IMR-90 (cell line): ENCODE measurements around the gene ADSS1. TPM values are rescaled to one million over a fixed set of nuclear protein-coding genes. Genes with fewer than 3 reads are reported as not detected.

Experiments
- ATAC-seq: fragments of 200-7000 bp; cut with Tn5 transposase; 2 replicates; pipeline ENCODE4 v1.9.1; 2020; ENCODE audit warnings: low read depth, mild to moderate bottlenecking, moderate library complexity
- BruUV-seq: library from RNA; stranded (reverse); fragments of 400-500 nt; replicated peaks from 2 replicates; lab custom pipeline; 2021; lab: Mats Ljungman, UMichigan
- CTCF ChIA-PET: fragments of 300-600 bp; formaldehyde crosslinking; extraction: SDS; loops from one replicate; lab custom pipeline; 2021; ENCODE audit warnings: antibody characterized with exemption; lab: Yijun Ruan, JAX
- POLR2A ChIA-PET: fragments of 300-600 bp; sonication (Branson Sonifier 250); formaldehyde crosslinking; loops from one replicate; lab custom pipeline; 2022; ENCODE audit warnings: antibody characterized with exemption; ENCODE audit not compliant: unreplicated experiment; lab: Charles Lee
- DNase-seq: peaks from one replicate; pipeline ENCODE4 v3.0.0; 2013
- H2AFZ ChIP-seq: replicated peaks from 2 replicates; pipeline ENCODE3; 2013; ENCODE audit warnings: low read length, mild to moderate bottlenecking; ENCODE audit not compliant: poor library complexity
- H2AK5ac ChIP-seq: 2 replicates; pipeline ENCODE4 v1.6.1; 2013; ENCODE audit warnings: low read depth, low read length, inconsistent platforms
- H2AK9ac ChIP-seq: replicated peaks from 2 replicates; pipeline ENCODE3; 2013; ENCODE audit warnings: mild to moderate bottlenecking, low read depth, low read length, moderate library complexity; ENCODE audit not compliant: poor library complexity
- H2BK120ac ChIP-seq: 2 replicates; pipeline ENCODE4 v1.6.1; 2013; ENCODE audit warnings: low read depth, low read length, inconsistent platforms
- H2BK15ac ChIP-seq: 3 replicates; pipeline ENCODE4 v1.6.1; 2013; ENCODE audit warnings: low read depth, low read length, inconsistent platforms
- H2BK20ac ChIP-seq: 2 replicates; pipeline ENCODE4 v1.6.1; 2013; ENCODE audit warnings: low read depth, mild to moderate bottlenecking, inconsistent platforms, low read length, moderate library complexity
- H2BK5ac ChIP-seq: 2 replicates; pipeline ENCODE4 v1.6.1; 2013; ENCODE audit warnings: mild to moderate bottlenecking, low read depth, low read length, inconsistent platforms; ENCODE audit not compliant: poor library complexity, severe bottlenecking
- H3K14ac ChIP-seq: replicated peaks from 2 replicates; pipeline ENCODE4 v1.6.1; 2013; ENCODE audit warnings: low read depth, low read length, inconsistent platforms
- H3K18ac ChIP-seq: 2 replicates; pipeline ENCODE4 v1.6.1; 2013; ENCODE audit warnings: low read depth, low read length, control low read depth
- H3K23ac ChIP-seq: 2 replicates; pipeline ENCODE4 v1.6.1; 2013; ENCODE audit warnings: low read depth, low read length, inconsistent platforms
- H3K27ac ChIP-seq: 2 replicates; pipeline ENCODE4 v1.5.1; 2013; ENCODE audit warnings: mild to moderate bottlenecking, control low read depth, low read length; ENCODE audit not compliant: insufficient read depth
- H3K27me3 ChIP-seq: 2 replicates; pipeline ENCODE4 v1.6.1; 2013; ENCODE audit warnings: low read length; ENCODE audit not compliant: control insufficient read depth, insufficient read depth
- H3K36me3 ChIP-seq: 2 replicates; pipeline ENCODE4 v1.6.1; 2013; ENCODE audit warnings: low read length, mixed read lengths; ENCODE audit not compliant: control insufficient read depth, insufficient read depth
- H3K4ac ChIP-seq: 2 replicates; pipeline ENCODE4 v1.6.1; 2013; ENCODE audit warnings: low read depth, low read length, inconsistent platforms
- H3K4me1 ChIP-seq: 2 replicates; pipeline ENCODE4 v1.6.1; 2013; ENCODE audit warnings: low read length, mixed read lengths; ENCODE audit not compliant: control insufficient read depth, insufficient read depth
- H3K4me2 ChIP-seq: 2 replicates; pipeline ENCODE4 v1.6.1; 2013; ENCODE audit warnings: low read depth, mild to moderate bottlenecking, control low read depth, low read length, moderate library complexity
- H3K4me3 ChIP-seq: 2 replicates; pipeline ENCODE4 v1.5.1; 2013; ENCODE audit warnings: low read depth, mild to moderate bottlenecking, control low read depth, low read length, moderate library complexity; ENCODE audit not compliant: insufficient read depth
- H3K56ac ChIP-seq: 2 replicates; pipeline ENCODE4 v1.6.1; 2013; ENCODE audit warnings: low read length, inconsistent platforms; ENCODE audit not compliant: insufficient read depth; ENCODE audit errors: extremely low read depth
- H3K79me1 ChIP-seq, 2 experiments: 2 replicates each; pipeline ENCODE4 v1.6.1; 2013; ENCODE audit warnings: low read length in 2 of 2, inconsistent platforms in 1 of 2, low read depth in 1 of 2
- H3K9ac ChIP-seq: 2 replicates; pipeline ENCODE4 v1.6.1; 2013; ENCODE audit warnings: low read depth, low read length, control low read depth
- H3K9me1 ChIP-seq: 2 replicates; pipeline ENCODE4 v1.6.1; 2013; ENCODE audit warnings: low read length, inconsistent platforms; ENCODE audit not compliant: insufficient read depth
- H3K9me3 ChIP-seq: 2 replicates; pipeline ENCODE4 v1.6.1; 2013; ENCODE audit warnings: low read length; ENCODE audit not compliant: control insufficient read depth, insufficient read depth
- H4K20me1 ChIP-seq: 2 replicates; pipeline ENCODE4 v1.6.1; 2013; ENCODE audit warnings: low read length, inconsistent platforms; ENCODE audit not compliant: insufficient read depth
- H4K5ac ChIP-seq: 2 replicates; pipeline ENCODE4 v1.6.1; 2013; ENCODE audit warnings: mild to moderate bottlenecking, low read depth, low read length, control low read depth
- H4K8ac ChIP-seq, 2 experiments: 2 replicates each; pipeline ENCODE4 v1.6.1; 2013; ENCODE audit warnings: low read depth in 2 of 2, low read length in 2 of 2, control low read depth in 1 of 2, inconsistent platforms in 1 of 2
- H4K91ac ChIP-seq: 2 replicates; pipeline ENCODE4 v1.6.1; 2013; ENCODE audit warnings: low read depth, low read length, inconsistent platforms; ENCODE audit not compliant: insufficient read depth
- ELK1 ChIP-seq: fragments of 150-350 bp; IDR thresholded peaks from 2 replicates; pipeline ENCODE4 v1.6.1; 2016; ENCODE audit warnings: low read depth, mild to moderate bottlenecking, low read length, moderate library complexity, borderline replicate concordance
- MAFK ChIP-seq: IDR thresholded peaks from 2 replicates; pipeline ENCODE4 v1.6.1; 2012; ENCODE audit warnings: low read depth, low read length, improper control_type of control experiment
- MAZ ChIP-seq: IDR thresholded peaks from 2 replicates; pipeline ENCODE4 v1.6.1; 2012; ENCODE audit warnings: low read depth, mild to moderate bottlenecking, low read length, improper control_type of control experiment, moderate library complexity, borderline replicate concordance
- POLR2A ChIP-seq: IDR thresholded peaks from 2 replicates; pipeline ENCODE4 v1.6.1; 2012; ENCODE audit warnings: mild to moderate bottlenecking, low read depth, low read length
- RCOR1 ChIP-seq: IDR thresholded peaks from 2 replicates; pipeline ENCODE4 v1.6.1; 2012; ENCODE audit warnings: mild to moderate bottlenecking, low read length, improper control_type of control experiment; ENCODE audit not compliant: insufficient replicate concordance
- WGBS, 2 experiments: methylation state at CpG; one replicate each; pipeline versions ENCODE4 v1.1.5 to v1.1.7; 2013; ENCODE audit warnings: missing lambda C conversion rate in 2 of 2; ENCODE audit not compliant: insufficient read length in 1 of 2; ENCODE audit errors: extremely low coverage in 2 of 2; 5-methylcytosine and 5-hydroxymethylcytosine counted together
- dilution Hi-C: fragments of 300-500 bp; cut with HindIII; formaldehyde crosslinking; loops from one replicate; pipeline ENCODE4 v1.14.3; 2018; ENCODE audit warnings: low sequenced_read_pairs; ENCODE audit not compliant: unreplicated experiment
- in situ Hi-C: fragments of 300-500 bp; cut with MboI; formaldehyde crosslinking; loops from 3 replicates; pipeline ENCODE4 v1.14.3; 2019; ENCODE audit warnings: low sequenced_read_pairs, inconsistent platforms, mixed read lengths
- intact Hi-C: fragments of 100-400 bp; cut with micrococcal nuclease; formaldehyde crosslinking; loops from 2 replicates; pipeline ENCODE4 v1.10.0; 2022
- polyA plus RNA-seq, 3 experiments: library from polyadenylated mRNA; depleted of rRNA; stranded (reverse); fragments of >200 nt; gene quantifications; 2 replicates each; pipeline ENCODE4 v1.2.3, GENCODE V29; 2012; ENCODE audit warnings: low replicate concordance in 1 of 3
- total RNA-seq: library from RNA; depleted of rRNA; stranded (reverse); fragments of >200 nt; gene quantifications from 2 replicates; pipeline ENCODE4 v1.2.3, GENCODE V29; 2012

ADSS1 gene
- total and polyA plus RNA-seq, 2 of the 4 experiments (the other 2 are of a cell fraction), result 1.8 to 5.2 TPM

- Histone ChIP-seq H2AK9ac (peak within 1 kb of the TSS; percentile 99), H3K27ac (peak within 1 kb of the TSS; percentile 83), H3K4me3 (peak within 1 kb of the TSS; percentile 80), H2AFZ (peak within 1 kb of the TSS; percentile 98), H3K27me3 (no peaks in the 10 kb centered on the region), H3K9ac (peak within 1 kb of the TSS; percentile 88), H3K23ac (peak within 1 kb of the TSS; percentile 90), H4K5ac (peak within 1 kb of the TSS; percentile 91), H3K56ac (peak within 1 kb of the TSS; percentile 70; the same call in 1 of the 2 replicates), H3K79me1 (peaks cover 0 to 48% of the 10 kb centered on the region in 2 experiments; a peak in 3 of 4 replicates), H2BK15ac (peak within 1 kb of the TSS; percentile 40; the same call in 1 of the 3 replicates), H3K18ac (peak within 1 kb of the TSS; percentile 1; the same call in 1 of the 2 replicates), H2BK120ac (no peak within 1 kb of the TSS; the same call in 1 of the 2 replicates), H2BK5ac (peak within 1 kb of the TSS; percentile 49), H3K4ac (peak within 1 kb of the TSS; percentile 86), H3K9me1 (peaks cover 10% of the 10 kb centered on the region), H2AK5ac (peak within 1 kb of the TSS; percentile 96), H3K4me1 (peaks cover 28% of the 10 kb centered on the region), H4K20me1 (peaks cover 47% of the 10 kb centered on the region), H3K4me2 (peak within 1 kb of the TSS; percentile 73), H3K9me3 (no peaks in the 10 kb centered on the region), H4K8ac (peak within 1 kb of the TSS; percentile 91 to 95), H3K36me3 (peaks cover 20% of the 10 kb centered on the region; the same call in 1 of the 2 replicates), H3K14ac (peak within 1 kb of the TSS; percentile 85), H4K91ac (peak within 1 kb of the TSS; percentile 79), H2BK20ac (no peak within 1 kb of the TSS)
- ChIA-PET CTCF (no interaction called here), POLR2A (no interaction called here)
- in situ Hi-C loops (no loop called here), dilution Hi-C loops (no loop called here), intact Hi-C loops (loop anchor here (2.0 kb wide), 1 partner anchor 70 kb away; the partner anchor contains the start of gene CEP170B)
- TF ChIP-seq POLR2A (0 out of 2 replicates have a peak, but pooled peaks have one; percentile 14), ELK1 (no peak), MAZ (peak; percentile 47; the same call in 1 of the 2 replicates), MAFK (no peak), RCOR1 (no peak)
- DNase-seq (no peak), ATAC-seq (peak; percentile 72)
- WGBS, 2 experiments, result 0% methylated on average over 81 of the region's 124 CpGs; no CpG with 5 or more reads in 1 of the 2 experiments
- BruUV-seq, result no TSS peak
Observed at GRCh38 chr14:104794993-104795780, 71.2 kb downstream of the ADSS1 start, which contains the start of gene AKT1. Gene AKT1 (minus strand): TSS chr14:104795748. CDS start chr14:104792643, 3,105 bp downstream.
